ENCODE data around the gene PLXNC1.
"Not testable (repeated sequence)": the region's sequence is repeated elsewhere in the genome, so short reads cannot be mapped to it uniquely, and the experiment has no call there.

PLXNC1 gene

GRCh38 chr12:94308612-94309011 lies 160.2 kb downstream of the PLXNC1 start:
- no peak for DNase-seq

GRCh38 chr12:94309373-94309772 lies 161.0 kb downstream of the PLXNC1 start:
- no peak for DNase-seq

- DNase-seq: no peak
These were observed 164.0 kb downstream of the PLXNC1 start for GRCh38 chr12:94312378-94312777.

GRCh38 chr12:94316600-94316999 lies 168.2 kb downstream of the PLXNC1 start:
- not testable (repeated sequence) for DNase-seq

GRCh38 chr12:94318181-94318580 lies 169.8 kb downstream of the PLXNC1 start:
- DNase-seq: no peak

- no peak for DNase-seq
These were observed 171.7 kb downstream of the PLXNC1 start for GRCh38 chr12:94320109-94320508.

- DNase-seq: no peak
These were observed 174.0 kb downstream of the PLXNC1 start for GRCh38 chr12:94322346-94322745.

- DNase-seq: no peak
These were observed 177.9 kb downstream of the PLXNC1 start for GRCh38 chr12:94326234-94326633.

- DNase-seq: no peak
These were observed 178.3 kb downstream of the PLXNC1 start for GRCh38 chr12:94326727-94327126.

- DNase-seq: no peak
These were observed 179.4 kb downstream of the PLXNC1 start for GRCh38 chr12:94327809-94328208.

- no peak for DNase-seq
These were observed 181.0 kb downstream of the PLXNC1 start for GRCh38 chr12:94329366-94329765.

- no peak for DNase-seq
These were observed 185.0 kb downstream of the PLXNC1 start for GRCh38 chr12:94333396-94333795.

- no peak for DNase-seq
These were observed 188.0 kb downstream of the PLXNC1 start for GRCh38 chr12:94336211-94336925.

- no peak for DNase-seq
These were observed 189.8 kb downstream of the PLXNC1 start for GRCh38 chr12:94338006-94338794.

- DNase-seq: no peak
These were observed 192.2 kb downstream of the PLXNC1 start for GRCh38 chr12:94340573-94340972.

GRCh38 chr12:94353130-94353529 lies 204.8 kb downstream of the PLXNC1 start:
- no peak for DNase-seq

Measured in SHP77 treated with DMSO at 0.1 percent for 48 hours (cell line).